ENCODE results near the gene FMN1. TPM values are rescaled to one million over a fixed set of nuclear protein-coding genes. Genes with fewer than 3 reads are reported as not detected.

Gene FMN1
- total and polyA plus RNA-seq, 2 of the 8 experiments (the other 6 are each of a cell fraction or from before 2014, with no cell fraction given): 0.27 to 3.7 TPM

DNA sequence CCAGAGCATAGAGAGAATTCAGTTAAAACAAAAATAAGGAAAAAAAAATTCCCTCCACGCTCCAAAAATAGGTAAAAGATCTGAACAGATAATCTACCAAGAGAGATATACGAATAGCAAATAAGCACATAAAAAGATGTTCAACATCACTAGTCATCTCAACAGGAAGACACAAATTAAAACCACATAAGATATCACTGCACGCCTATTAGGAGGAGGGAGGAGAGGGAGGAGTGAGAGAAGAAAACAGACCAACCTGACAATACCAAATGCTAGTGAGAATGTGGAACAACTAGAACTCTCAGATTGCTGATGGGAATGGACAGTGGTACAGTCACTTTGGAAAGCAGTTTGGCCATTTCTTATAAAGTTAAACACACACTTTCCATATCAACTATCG, 212.5 kb downstream of the FMN1 start:
- Histone ChIP-seq H2AFZ (ENCODE audit: low read length) (no peak overlapping the region), H3K9me3 (ENCODE audit: insufficient read depth in 2 of 2, low read depth in 1 of 2, low read length in 1 of 2) (no peaks in the 10 kb centered on the region), H3K23ac (ENCODE audit: insufficient read length) (no peak overlapping the region), H3K79me2 (ENCODE audit: control insufficient read depth in 1 of 2, insufficient read depth in 2 of 2, low read length in 2 of 2) (no peaks in the 10 kb centered on the region), H2BK5ac (ENCODE audit: low read depth, low read length) (no peak overlapping the region), H2AK5ac (ENCODE audit: low read depth, low read length) (no peak overlapping the region), H3K79me1 (ENCODE audit: low read depth, low read length) (no peaks in the 10 kb centered on the region), H3K4ac (replicated peaks; ENCODE audit: insufficient read length, low read depth, low read length) (no peak overlapping the region), H3K27ac (ENCODE audit: low read depth, low read length) (no peak overlapping the region), H4K20me1 (replicated peaks in 1 of 2; ENCODE audit: control insufficient read depth in 1 of 2, insufficient read depth in 2 of 2, low read length in 2 of 2) (no peaks in the 10 kb centered on the region), H2BK120ac (replicated peaks; ENCODE audit: low read depth, low read length) (no peak overlapping the region), H3K23me2 (ENCODE audit: low read depth, low read length) (no peaks in the 10 kb centered on the region), H4K91ac (replicated peaks; ENCODE audit: insufficient read length, low read length) (no peak overlapping the region), H2BK15ac (ENCODE audit: low read length) (no peak overlapping the region), H3K27me3 (replicated peaks in 1 of 4; ENCODE audit: control insufficient read depth in 3 of 4, extremely low read depth in 1 of 4, insufficient read depth in 3 of 4, low read length in 3 of 4) (no peaks in the 10 kb centered on the region), H2BK20ac (ENCODE audit: low read length) (no peak overlapping the region), H3K14ac (ENCODE audit: insufficient read length) (no peak overlapping the region), H3K56ac (replicated peaks; ENCODE audit: insufficient read length, low read depth, low read length) (no peak overlapping the region), H3K9ac (replicated peaks in 1 of 4; ENCODE audit: extremely low read depth in 1 of 4, low read depth in 3 of 4, low read length in 3 of 4) (no peak overlapping the region), H2BK12ac (ENCODE audit: low read depth, low read length) (no peak overlapping the region), H4K5ac (ENCODE audit: insufficient read length, low read depth, low read length) (no peak overlapping the region), H3K36me3 (ENCODE audit: control insufficient read depth in 2 of 4, insufficient read depth in 4 of 4, low read length in 3 of 4) (no peaks in the 10 kb centered on the region), H3K4me1 (replicated peaks in 1 of 4; ENCODE audit: control insufficient read depth in 3 of 4, insufficient read depth in 4 of 4, low read length in 3 of 4) (no peaks in the 10 kb centered on the region), H4K8ac (ENCODE audit: extremely low read depth, insufficient read depth, low read length) (no peak overlapping the region), H3K4me2 (ENCODE audit: insufficient read depth in 1 of 2, low read depth in 2 of 2, low read length in 2 of 2) (no peak overlapping the region), H3K4me3 (ENCODE audit: extremely low read depth in 1 of 4, insufficient read depth in 2 of 4, low read depth in 3 of 4, low read length in 4 of 4) (no peak overlapping the region), H3K18ac (ENCODE audit: extremely low read depth, low read length) (no peak overlapping the region)
- no peak for DNase-seq (ENCODE audit: low read depth in 1 of 2, low spot score in 2 of 2)
- no peak for FAIRE-seq
- POLR2A ChIA-PET (ENCODE audit: partially characterized antibody): no interaction called here
- CTCF ChIA-PET (ENCODE audit: partially characterized antibody): interaction anchor here (5.5 kb wide), 1 partner anchor 12 kb away, joined by 22 read pairs; no protein-coding TSS in a partner anchor
- WGBS, 2 experiments (ENCODE audit: extremely low coverage in 1 of 2, insufficient coverage in 1 of 2, insufficient read length in 1 of 2, insufficient replicate concordance in 2 of 2, low coverage in 1 of 2, low lambda C conversion rate in 2 of 2, missing lambda C conversion rate in 1 of 2): 82% methylated on average over 4 of the region's 4 CpGs; no CpG with 5 or more reads in 1 of the 2 experiments
- TF ChIP-seq SP4 (IDR thresholded peaks at IDR 0.05; ENCODE audit: low read length) (no peak), SIRT6 (IDR thresholded peaks at IDR 0.05; ENCODE audit: low read length) (no peak), SP2 (IDR thresholded peaks at IDR 0.05; ENCODE audit: low read length) (no peak), RAD21 (IDR thresholded peaks at IDR 0.05 in 1 of 2, conservative IDR thresholded peaks at IDR 0.05 in 1 of 2; ENCODE audit: low read depth in 2 of 2, low read length in 2 of 2) (no peak), MAFK (IDR thresholded peaks at IDR 0.05; ENCODE audit: low read depth, low read length) (no peak), POLR2AphosphoS5 (IDR thresholded peaks at IDR 0.05; ENCODE audit: low read depth, low read length) (no peak), NRF1 (IDR thresholded peaks at IDR 0.05; ENCODE audit: low read depth, low read length) (no peak), SRF (IDR thresholded peaks at IDR 0.05; ENCODE audit: low read depth, low read length) (no peak), CBX5 (IDR thresholded peaks at IDR 0.05; ENCODE audit: low read depth, low read length) (no peak)
- TF ChIP-seq, protein P1, sequence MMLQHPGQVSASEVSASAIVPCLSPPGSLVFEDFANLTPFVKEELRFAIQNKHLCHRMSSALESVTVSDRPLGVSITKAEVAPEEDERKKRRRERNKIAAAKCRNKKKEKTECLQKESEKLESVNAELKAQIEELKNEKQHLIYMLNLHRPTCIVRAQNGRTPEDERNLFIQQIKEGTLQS (IDR thresholded peaks at IDR 0.05; ENCODE audit: insufficient read depth, low read depth, low read length): no peak
- TF ChIP-seq, protein P2, sequence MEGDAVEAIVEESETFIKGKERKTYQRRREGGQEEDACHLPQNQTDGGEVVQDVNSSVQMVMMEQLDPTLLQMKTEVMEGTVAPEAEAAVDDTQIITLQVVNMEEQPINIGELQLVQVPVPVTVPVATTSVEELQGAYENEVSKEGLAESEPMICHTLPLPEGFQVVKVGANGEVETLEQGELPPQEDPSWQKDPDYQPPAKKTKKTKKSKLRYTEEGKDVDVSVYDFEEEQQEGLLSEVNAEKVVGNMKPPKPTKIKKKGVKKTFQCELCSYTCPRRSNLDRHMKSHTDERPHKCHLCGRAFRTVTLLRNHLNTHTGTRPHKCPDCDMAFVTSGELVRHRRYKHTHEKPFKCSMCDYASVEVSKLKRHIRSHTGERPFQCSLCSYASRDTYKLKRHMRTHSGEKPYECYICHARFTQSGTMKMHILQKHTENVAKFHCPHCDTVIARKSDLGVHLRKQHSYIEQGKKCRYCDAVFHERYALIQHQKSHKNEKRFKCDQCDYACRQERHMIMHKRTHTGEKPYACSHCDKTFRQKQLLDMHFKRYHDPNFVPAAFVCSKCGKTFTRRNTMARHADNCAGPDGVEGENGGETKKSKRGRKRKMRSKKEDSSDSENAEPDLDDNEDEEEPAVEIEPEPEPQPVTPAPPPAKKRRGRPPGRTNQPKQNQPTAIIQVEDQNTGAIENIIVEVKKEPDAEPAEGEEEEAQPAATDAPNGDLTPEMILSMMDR (IDR thresholded peaks at IDR 0.05; ENCODE audit: control extremely low read depth in 1 of 3, insufficient read depth in 1 of 3, low read depth in 1 of 3, low read length in 3 of 3): no peak
- TF ChIP-seq, protein P3, sequence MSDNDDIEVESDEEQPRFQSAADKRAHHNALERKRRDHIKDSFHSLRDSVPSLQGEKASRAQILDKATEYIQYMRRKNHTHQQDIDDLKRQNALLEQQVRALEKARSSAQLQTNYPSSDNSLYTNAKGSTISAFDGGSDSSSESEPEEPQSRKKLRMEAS (IDR thresholded peaks at IDR 0.05): no peak
